Prostate gland (tissue), 2 donors: ENCODE measurements around the gene CPLX1.

Experiments used
- POLR2A ChIP-seq: fragments of 450-650 bp; IDR thresholded peaks from one replicate; pipeline ENCODE4 v1.6.1; 2016; ENCODE audit warnings: antibody characterized with exemption, mild to moderate bottlenecking
- POLR2AphosphoS5 ChIP-seq: sonication (generic); formaldehyde crosslinking; IDR thresholded peaks from one replicate; pipeline ENCODE4 v1.6.1; 2017; ENCODE audit warnings: antibody characterized with exemption
- TF ChIP-seq, protein P1 (sequence below), 4 experiments: fragments of 200-600 bp in 2 of 4; fragments of 450-650 bp in 2 of 4; sonication (generic) in 2 of 4; IDR thresholded peaks; 1 replicate in 3 of 4; 2 replicates in 1 of 4; pipeline ENCODE4 v1.5.1; 2016 to 2019; ENCODE audit warnings: antibody characterized with exemption in 4 of 4, mild to moderate bottlenecking in 2 of 4, moderate library complexity in 2 of 4

DNA sequence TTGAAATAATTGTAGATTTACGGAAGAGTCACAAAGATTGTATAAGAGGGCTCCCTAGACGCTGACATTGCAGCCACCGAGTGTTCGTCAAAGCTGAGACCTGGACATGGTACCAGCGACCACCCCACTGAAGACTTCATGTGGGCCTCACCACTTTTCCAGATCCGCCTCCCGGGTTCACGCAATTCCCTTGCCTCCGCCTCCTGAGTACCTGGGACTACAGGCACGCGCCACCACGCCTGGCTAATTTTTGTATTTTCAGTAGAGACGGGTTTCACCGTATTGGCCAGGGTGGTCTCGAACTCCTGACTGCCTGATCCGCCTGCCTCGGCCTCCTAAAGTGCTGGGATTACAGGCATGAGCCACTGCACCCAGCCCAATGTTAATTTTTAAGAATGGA is 29.7 kb downstream of the CPLX1 start:
- TF ChIP-seq, protein P1, sequence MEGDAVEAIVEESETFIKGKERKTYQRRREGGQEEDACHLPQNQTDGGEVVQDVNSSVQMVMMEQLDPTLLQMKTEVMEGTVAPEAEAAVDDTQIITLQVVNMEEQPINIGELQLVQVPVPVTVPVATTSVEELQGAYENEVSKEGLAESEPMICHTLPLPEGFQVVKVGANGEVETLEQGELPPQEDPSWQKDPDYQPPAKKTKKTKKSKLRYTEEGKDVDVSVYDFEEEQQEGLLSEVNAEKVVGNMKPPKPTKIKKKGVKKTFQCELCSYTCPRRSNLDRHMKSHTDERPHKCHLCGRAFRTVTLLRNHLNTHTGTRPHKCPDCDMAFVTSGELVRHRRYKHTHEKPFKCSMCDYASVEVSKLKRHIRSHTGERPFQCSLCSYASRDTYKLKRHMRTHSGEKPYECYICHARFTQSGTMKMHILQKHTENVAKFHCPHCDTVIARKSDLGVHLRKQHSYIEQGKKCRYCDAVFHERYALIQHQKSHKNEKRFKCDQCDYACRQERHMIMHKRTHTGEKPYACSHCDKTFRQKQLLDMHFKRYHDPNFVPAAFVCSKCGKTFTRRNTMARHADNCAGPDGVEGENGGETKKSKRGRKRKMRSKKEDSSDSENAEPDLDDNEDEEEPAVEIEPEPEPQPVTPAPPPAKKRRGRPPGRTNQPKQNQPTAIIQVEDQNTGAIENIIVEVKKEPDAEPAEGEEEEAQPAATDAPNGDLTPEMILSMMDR (IDR thresholded peaks at IDR 0.05): no peak
- TF ChIP-seq POLR2A (no peak), POLR2AphosphoS5 (no peak)
